Measurements from ENCODE around the gene SUPT4H1.
"Not testable (repeated sequence)": the region's sequence is repeated elsewhere in the genome, so short reads cannot be mapped to it uniquely, and the experiment has no call there.

SUPT4H1 gene

DNA sequence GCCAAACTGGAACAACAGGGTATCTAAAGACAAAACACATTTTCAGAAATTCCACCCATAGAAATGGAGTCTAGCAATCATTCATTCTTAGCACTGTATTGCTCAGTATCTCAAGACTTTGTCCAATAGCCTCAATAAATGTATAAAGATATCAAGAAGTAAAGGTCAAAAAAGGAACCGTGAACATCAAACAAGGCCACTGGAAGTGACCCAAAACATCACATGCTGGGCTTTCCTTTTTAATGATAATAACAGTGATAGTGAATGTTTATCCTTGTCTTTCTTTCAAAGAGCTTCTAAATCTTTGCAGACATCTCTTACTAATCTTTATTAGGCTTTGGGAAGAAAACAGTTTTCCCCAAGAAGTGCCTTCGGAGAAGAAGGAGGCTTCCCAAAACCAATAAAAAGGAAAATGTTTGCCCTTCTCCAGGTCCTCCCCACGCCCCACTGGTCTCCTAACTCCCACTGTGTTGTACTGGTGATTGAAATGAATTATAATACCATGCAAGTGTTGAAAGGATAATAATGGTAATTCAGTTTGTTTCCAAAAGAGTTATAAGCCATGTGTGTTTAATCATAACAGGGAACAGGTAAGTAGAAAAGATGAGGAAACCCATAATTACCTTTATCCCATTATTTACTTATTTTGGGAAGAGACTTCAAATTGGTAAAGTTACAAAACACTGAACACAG lies 46.7 kb upstream of the SUPT4H1 start:
- no peaks in the 10 kb centered on the region for H3K4me1 ChIP-seq (ENCODE audit: control insufficient read depth, insufficient read depth, low read depth, low read length)
- no peaks in the 10 kb centered on the region for H3K9me3 ChIP-seq (ENCODE audit: control insufficient read depth, low read length)
- H3K4ac ChIP-seq (ENCODE audit: low read depth in 1 of 2, low read length in 2 of 2): no peak overlapping the region
- H2BK15ac ChIP-seq (ENCODE audit: low read depth, poor library complexity, severe bottlenecking): no peak overlapping the region
- H3K4me2 ChIP-seq (ENCODE audit: low read length, poor library complexity, severe bottlenecking): no peak overlapping the region
- H3K4me3 ChIP-seq (ENCODE audit: insufficient read depth in 1 of 2, low read depth in 1 of 2, low read length in 2 of 2): no peak overlapping the region
- no peaks in the 10 kb centered on the region for H3K36me3 ChIP-seq (ENCODE audit: control insufficient read depth in 1 of 2, insufficient read depth in 2 of 2, low read depth in 1 of 2, low read length in 2 of 2)
- no peak overlapping the region for H2AK5ac ChIP-seq (ENCODE audit: low read length, severe bottlenecking)
- no peak overlapping the region for H3K18ac ChIP-seq (ENCODE audit: low read depth in 1 of 2, low read length in 2 of 2)
- no peaks in the 10 kb centered on the region for H3K79me1 ChIP-seq (replicated peaks; ENCODE audit: low read length, poor library complexity, severe bottlenecking)
- no peak overlapping the region for H2AFZ ChIP-seq (ENCODE audit: low read depth, low read length)
- peaks cover 19 to 35% of the 10 kb centered on the region in 2 experiments for H3K27me3 ChIP-seq (ENCODE audit: control insufficient read depth in 1 of 2, insufficient read depth in 1 of 2, low read length in 2 of 2)
- no peak overlapping the region for H3K14ac ChIP-seq (ENCODE audit: low read length in 2 of 2)
- H2BK5ac ChIP-seq (ENCODE audit: low read depth, low read length, poor library complexity, severe bottlenecking): no peak overlapping the region
- H2BK120ac ChIP-seq (ENCODE audit: low read depth, low read length): no peak overlapping the region
- H4K8ac ChIP-seq (ENCODE audit: low read length): no peak overlapping the region
- H3K9ac ChIP-seq (ENCODE audit: low read length): no peak overlapping the region
- no peak for DNase-seq
- no CpG with 5 or more reads among the region's 3 CpGs for WGBS
- H2BK12ac ChIP-seq (ENCODE audit: low read length in 2 of 2): no peak overlapping the region
- H3K23ac ChIP-seq (ENCODE audit: low read length in 2 of 2): no peak overlapping the region
- H4K91ac ChIP-seq (ENCODE audit: low read length): no peak overlapping the region
- no peak overlapping the region for H3K27ac ChIP-seq (ENCODE audit: low read length, poor library complexity, severe bottlenecking)

DNA sequence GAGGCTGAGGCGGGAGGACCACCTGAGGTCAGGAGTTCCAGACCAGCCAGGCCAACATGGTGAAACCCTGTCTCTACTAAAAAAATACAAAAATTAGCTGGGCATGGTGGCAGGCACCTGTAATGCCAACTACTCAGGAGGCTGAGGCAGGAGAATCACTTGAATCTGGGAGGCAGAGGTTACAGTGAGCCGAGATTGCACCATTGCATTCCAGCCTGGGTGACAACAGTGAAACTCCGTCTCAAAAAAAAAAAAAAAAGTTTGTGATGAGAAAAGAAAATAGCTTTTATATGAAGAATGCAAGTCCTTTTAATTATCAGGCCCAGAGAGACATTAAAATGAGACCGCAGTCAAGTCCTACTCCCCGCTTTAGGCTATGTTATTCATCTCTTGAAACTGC lies 45.4 kb upstream of the SUPT4H1 start:
- H3K79me1 ChIP-seq (replicated peaks; ENCODE audit: low read length, poor library complexity, severe bottlenecking); H2BK12ac ChIP-seq (ENCODE audit: low read length in 2 of 2); H3K23ac ChIP-seq (ENCODE audit: low read length in 2 of 2); H2BK120ac ChIP-seq (ENCODE audit: low read depth, low read length); H3K14ac ChIP-seq (ENCODE audit: low read length in 2 of 2); H3K4me2 ChIP-seq (ENCODE audit: low read length, poor library complexity, severe bottlenecking); H3K4ac ChIP-seq (ENCODE audit: low read depth in 1 of 2, low read length in 2 of 2); DNase-seq; H3K18ac ChIP-seq (ENCODE audit: low read depth in 1 of 2, low read length in 2 of 2); H3K9ac ChIP-seq (ENCODE audit: low read length); H3K27ac ChIP-seq (ENCODE audit: low read length, poor library complexity, severe bottlenecking); H2AK5ac ChIP-seq (ENCODE audit: low read length, severe bottlenecking); H3K9me3 ChIP-seq (ENCODE audit: control insufficient read depth, low read length); H3K36me3 ChIP-seq (ENCODE audit: control insufficient read depth in 1 of 2, insufficient read depth in 2 of 2, low read depth in 1 of 2, low read length in 2 of 2); H4K8ac ChIP-seq (ENCODE audit: low read length); H4K91ac ChIP-seq (ENCODE audit: low read length); H2AFZ ChIP-seq (ENCODE audit: low read depth, low read length); H3K4me3 ChIP-seq (ENCODE audit: insufficient read depth in 1 of 2, low read depth in 1 of 2, low read length in 2 of 2); H2BK15ac ChIP-seq (ENCODE audit: low read depth, poor library complexity, severe bottlenecking); H3K4me1 ChIP-seq (ENCODE audit: control insufficient read depth, insufficient read depth, low read depth, low read length); H2BK5ac ChIP-seq (ENCODE audit: low read depth, low read length, poor library complexity, severe bottlenecking): not testable (repeated sequence)
- peaks cover 22 to 45% of the 10 kb centered on the region in 2 experiments for H3K27me3 ChIP-seq (ENCODE audit: control insufficient read depth in 1 of 2, insufficient read depth in 1 of 2, low read length in 2 of 2)
- 86% methylated on average over 5 of the region's 5 CpGs for WGBS

DNA sequence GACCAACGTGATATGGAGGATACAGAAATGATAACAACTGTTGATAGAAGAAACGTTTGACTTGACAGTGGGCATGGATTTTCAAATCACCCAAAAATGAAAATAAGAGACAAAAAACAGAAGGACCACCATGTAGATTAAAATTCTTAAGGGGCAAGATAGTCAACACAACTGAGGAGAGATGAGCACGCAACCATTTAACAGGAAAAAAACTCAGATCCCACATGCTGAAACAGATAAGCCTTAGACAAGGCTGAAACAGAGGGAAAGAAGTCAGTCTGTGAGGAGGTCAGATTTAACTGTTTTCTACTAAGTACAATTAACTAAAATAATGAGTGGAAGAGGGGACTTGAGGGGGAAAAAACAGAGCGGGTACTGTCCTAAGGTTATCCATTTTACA lies 44.2 kb upstream of the SUPT4H1 start:
- no peak overlapping the region for H3K18ac ChIP-seq (ENCODE audit: low read depth in 1 of 2, low read length in 2 of 2)
- no peak overlapping the region for H3K23ac ChIP-seq (ENCODE audit: low read length in 2 of 2)
- H3K27me3 ChIP-seq (ENCODE audit: control insufficient read depth in 1 of 2, insufficient read depth in 1 of 2, low read length in 2 of 2): peaks cover 22 to 51% of the 10 kb centered on the region in 2 experiments
- no peak overlapping the region for H3K4me3 ChIP-seq (ENCODE audit: insufficient read depth in 1 of 2, low read depth in 1 of 2, low read length in 2 of 2)
- no peak overlapping the region for H2BK12ac ChIP-seq (ENCODE audit: low read length in 2 of 2)
- no peak overlapping the region for H4K8ac ChIP-seq (ENCODE audit: low read length)
- H2BK15ac ChIP-seq (ENCODE audit: low read depth, poor library complexity, severe bottlenecking): no peak overlapping the region
- peaks cover 6% of the 10 kb centered on the region for H3K4me1 ChIP-seq (ENCODE audit: control insufficient read depth, insufficient read depth, low read depth, low read length)
- H2BK5ac ChIP-seq (ENCODE audit: low read depth, low read length, poor library complexity, severe bottlenecking): no peak overlapping the region
- no peak overlapping the region for H2AFZ ChIP-seq (ENCODE audit: low read depth, low read length)
- H2BK120ac ChIP-seq (ENCODE audit: low read depth, low read length): no peak overlapping the region
- H3K14ac ChIP-seq (ENCODE audit: low read length in 2 of 2): no peak overlapping the region
- no peaks in the 10 kb centered on the region for H3K36me3 ChIP-seq (ENCODE audit: control insufficient read depth in 1 of 2, insufficient read depth in 2 of 2, low read depth in 1 of 2, low read length in 2 of 2)
- H2AK5ac ChIP-seq (ENCODE audit: low read length, severe bottlenecking): no peak overlapping the region
- no peak overlapping the region for H4K91ac ChIP-seq (ENCODE audit: low read length)
- no CpG with 5 or more reads among the region's 4 CpGs for WGBS
- H3K9ac ChIP-seq (ENCODE audit: low read length): no peak overlapping the region
- H3K79me1 ChIP-seq (replicated peaks; ENCODE audit: low read length, poor library complexity, severe bottlenecking): no peaks in the 10 kb centered on the region
- H3K27ac ChIP-seq (ENCODE audit: low read length, poor library complexity, severe bottlenecking): no peak overlapping the region
- no peak overlapping the region for H3K4ac ChIP-seq (ENCODE audit: low read depth in 1 of 2, low read length in 2 of 2)
- DNase-seq: no peak
- H3K4me2 ChIP-seq (ENCODE audit: low read length, poor library complexity, severe bottlenecking): no peak overlapping the region
- no peaks in the 10 kb centered on the region for H3K9me3 ChIP-seq (ENCODE audit: control insufficient read depth, low read length)

DNA sequence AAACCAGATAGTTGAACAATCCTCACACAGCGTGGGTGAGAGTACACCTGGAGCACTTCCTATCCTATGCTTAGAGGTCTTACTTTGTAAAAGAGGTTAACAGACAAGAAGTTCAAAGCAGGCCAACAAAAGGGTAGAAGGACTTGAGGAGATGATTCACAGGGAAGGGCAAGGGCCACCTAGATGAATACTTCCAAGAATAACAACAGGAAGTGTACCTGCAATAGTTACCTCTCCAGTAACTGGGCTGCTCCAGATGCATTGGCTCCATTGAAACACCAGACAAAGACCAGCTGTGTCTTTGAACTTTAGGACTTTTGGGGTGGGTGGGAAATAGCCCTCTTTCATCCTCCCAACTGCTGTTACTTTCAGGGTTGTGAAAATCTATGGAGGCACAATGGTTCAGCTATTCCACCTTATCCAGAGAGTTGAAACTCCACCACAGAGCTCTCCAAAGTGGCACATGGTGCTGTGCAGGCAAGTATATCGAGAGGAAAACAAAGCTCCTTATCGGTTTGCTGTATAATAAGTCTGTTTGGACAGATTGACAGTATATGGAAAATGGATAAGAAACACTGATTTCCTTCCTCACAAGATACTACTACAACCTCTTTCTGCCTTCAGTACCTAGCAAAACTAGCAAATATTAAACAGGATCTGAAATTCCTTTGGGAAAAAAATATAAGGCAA lies 42.7 kb upstream of the SUPT4H1 start:
- no peak overlapping the region for H2AFZ ChIP-seq (ENCODE audit: low read depth, low read length)
- no peaks in the 10 kb centered on the region for H3K79me1 ChIP-seq (replicated peaks; ENCODE audit: low read length, poor library complexity, severe bottlenecking)
- H2BK120ac ChIP-seq (ENCODE audit: low read depth, low read length): no peak overlapping the region
- H3K4me3 ChIP-seq (ENCODE audit: insufficient read depth in 1 of 2, low read depth in 1 of 2, low read length in 2 of 2): no peak overlapping the region
- H3K4me2 ChIP-seq (ENCODE audit: low read length, poor library complexity, severe bottlenecking): no peak overlapping the region
- no peak overlapping the region for H2BK15ac ChIP-seq (ENCODE audit: low read depth, poor library complexity, severe bottlenecking)
- no peak overlapping the region for H3K4ac ChIP-seq (ENCODE audit: low read depth in 1 of 2, low read length in 2 of 2)
- peaks cover 7% of the 10 kb centered on the region for H3K4me1 ChIP-seq (ENCODE audit: control insufficient read depth, insufficient read depth, low read depth, low read length)
- H3K9ac ChIP-seq (ENCODE audit: low read length): no peak overlapping the region
- H3K23ac ChIP-seq (ENCODE audit: low read length in 2 of 2): no peak overlapping the region
- no peak overlapping the region for H4K91ac ChIP-seq (ENCODE audit: low read length)
- H2BK12ac ChIP-seq (ENCODE audit: low read length in 2 of 2): no peak overlapping the region
- H4K8ac ChIP-seq (ENCODE audit: low read length): no peak overlapping the region
- no peak overlapping the region for H3K18ac ChIP-seq (ENCODE audit: low read depth in 1 of 2, low read length in 2 of 2)
- H3K14ac ChIP-seq (ENCODE audit: low read length in 2 of 2): no peak overlapping the region
- H2BK5ac ChIP-seq (ENCODE audit: low read depth, low read length, poor library complexity, severe bottlenecking): no peak overlapping the region
- WGBS: 100% methylated on average over 1 of the region's 3 CpGs
- DNase-seq: no peak
- no peaks in the 10 kb centered on the region for H3K9me3 ChIP-seq (ENCODE audit: control insufficient read depth, low read length)
- no peak overlapping the region for H2AK5ac ChIP-seq (ENCODE audit: low read length, severe bottlenecking)
- peaks cover 18 to 60% of the 10 kb centered on the region in 2 experiments for H3K27me3 ChIP-seq (ENCODE audit: control insufficient read depth in 1 of 2, insufficient read depth in 1 of 2, low read length in 2 of 2)
- H3K27ac ChIP-seq (ENCODE audit: low read length, poor library complexity, severe bottlenecking): no peak overlapping the region
- no peaks in the 10 kb centered on the region for H3K36me3 ChIP-seq (ENCODE audit: control insufficient read depth in 1 of 2, insufficient read depth in 2 of 2, low read depth in 1 of 2, low read length in 2 of 2)

Measured in mesenchymal stem cell (in vitro differentiated cells and primary cell).